ENCODE results near the gene CFAP20.
"Not testable (repeated sequence)": the region's sequence is repeated elsewhere in the genome, so short reads cannot be mapped to it uniquely, and the experiment has no call there.

DNA sequence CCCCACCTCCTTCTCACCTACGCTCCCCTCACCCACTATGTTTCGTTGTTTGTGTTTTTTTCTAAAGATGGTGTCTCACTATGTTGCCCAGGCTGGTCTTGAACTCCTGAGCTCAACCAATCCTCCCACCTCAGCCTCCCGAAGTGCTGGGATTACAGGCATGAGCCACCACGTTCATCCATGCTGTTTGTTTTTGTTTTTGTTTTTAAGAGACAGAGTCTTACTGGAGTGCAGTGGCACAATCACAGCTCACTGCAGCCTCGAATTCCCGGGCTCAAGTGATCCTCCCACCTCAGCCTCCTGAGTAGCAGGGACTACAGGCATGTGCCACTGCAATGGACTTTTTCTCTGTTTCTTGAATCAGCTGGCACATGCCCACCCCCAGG lies 33.6 kb downstream of the CFAP20 start:
- TF ChIP-seq, protein P1, sequence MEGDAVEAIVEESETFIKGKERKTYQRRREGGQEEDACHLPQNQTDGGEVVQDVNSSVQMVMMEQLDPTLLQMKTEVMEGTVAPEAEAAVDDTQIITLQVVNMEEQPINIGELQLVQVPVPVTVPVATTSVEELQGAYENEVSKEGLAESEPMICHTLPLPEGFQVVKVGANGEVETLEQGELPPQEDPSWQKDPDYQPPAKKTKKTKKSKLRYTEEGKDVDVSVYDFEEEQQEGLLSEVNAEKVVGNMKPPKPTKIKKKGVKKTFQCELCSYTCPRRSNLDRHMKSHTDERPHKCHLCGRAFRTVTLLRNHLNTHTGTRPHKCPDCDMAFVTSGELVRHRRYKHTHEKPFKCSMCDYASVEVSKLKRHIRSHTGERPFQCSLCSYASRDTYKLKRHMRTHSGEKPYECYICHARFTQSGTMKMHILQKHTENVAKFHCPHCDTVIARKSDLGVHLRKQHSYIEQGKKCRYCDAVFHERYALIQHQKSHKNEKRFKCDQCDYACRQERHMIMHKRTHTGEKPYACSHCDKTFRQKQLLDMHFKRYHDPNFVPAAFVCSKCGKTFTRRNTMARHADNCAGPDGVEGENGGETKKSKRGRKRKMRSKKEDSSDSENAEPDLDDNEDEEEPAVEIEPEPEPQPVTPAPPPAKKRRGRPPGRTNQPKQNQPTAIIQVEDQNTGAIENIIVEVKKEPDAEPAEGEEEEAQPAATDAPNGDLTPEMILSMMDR (IDR thresholded peaks at IDR 0.05; ENCODE audit: low read depth, low read length, poor library complexity, severe bottlenecking), result not testable (repeated sequence)
- not testable (repeated sequence) for TF ChIP-seq EZH2phosphoT487 (IDR thresholded peaks at IDR 0.05; ENCODE audit: borderline replicate concordance, low read length)
